Liver (tissue), 9 donors: ENCODE data around the gene TMEM170B. TPM values are rescaled to one million over a fixed set of nuclear protein-coding genes. Genes with fewer than 3 reads are reported as not detected.

ENCODE experiments used
- DNase-seq: peaks from one replicate; pipeline ENCODE4 v3.0.0-alpha.2; 2017; ENCODE audit warnings: low spot score
- H3K27ac ChIP-seq, 2 donors: one replicate each; pipeline ENCODE4 v1.7.0; 2013; ENCODE audit warnings: inconsistent platforms in 2 of 2, low read length in 2 of 2, control low read depth in 1 of 2, low read depth in 1 of 2, mild to moderate bottlenecking in 1 of 2
- H3K27me3 ChIP-seq, 4 donors: one replicate each; pipeline versions ENCODE4 v1.6.1 to v1.7.0; 2013; ENCODE audit warnings: low read length in 3 of 4, inconsistent platforms in 1 of 4, mild to moderate bottlenecking in 1 of 4, moderate library complexity in 1 of 4; ENCODE audit not compliant: control insufficient read depth in 4 of 4, insufficient read depth in 4 of 4
- H3K36me3 ChIP-seq, 4 donors: one replicate each; pipeline versions ENCODE4 v1.6.1 to v1.7.0; 2013; ENCODE audit warnings: low read length in 3 of 4, mild to moderate bottlenecking in 3 of 4, low read depth in 1 of 4, moderate library complexity in 1 of 4; ENCODE audit not compliant: control insufficient read depth in 4 of 4, insufficient read depth in 3 of 4
- H3K4me1 ChIP-seq, 4 donors: one replicate each; pipeline versions ENCODE4 v1.6.1 to v1.7.0; 2013; ENCODE audit warnings: low read length in 3 of 4, mild to moderate bottlenecking in 3 of 4, moderate library complexity in 1 of 4; ENCODE audit not compliant: control insufficient read depth in 4 of 4, insufficient read depth in 4 of 4
- H3K4me3 ChIP-seq, 3 donors: one replicate each; pipeline versions ENCODE4 v1.6.1 to v1.7.0; 2013; ENCODE audit warnings: low read length in 3 of 3, control low read depth in 1 of 3, low read depth in 1 of 3, mild to moderate bottlenecking in 1 of 3
- H3K9ac ChIP-seq, 2 donors: one replicate each; pipeline ENCODE4 v1.7.0; 2013; ENCODE audit warnings: low read length in 2 of 2, mild to moderate bottlenecking in 2 of 2, moderate library complexity in 2 of 2, control low read depth in 1 of 2, low read depth in 1 of 2
- H3K9me3 ChIP-seq, 4 donors: one replicate each; pipeline versions ENCODE4 v1.6.1 to v1.7.0; 2013; ENCODE audit warnings: low read length in 3 of 4; ENCODE audit not compliant: control insufficient read depth in 4 of 4
- ATF3 ChIP-seq: IDR thresholded peaks from 2 replicates; pipeline ENCODE4 v1.6.1; 2016; ENCODE audit warnings: antibody characterized with exemption
- FOXA1 ChIP-seq: IDR thresholded peaks from 2 replicates; pipeline ENCODE4 v1.6.1; 2016; ENCODE audit warnings: antibody characterized with exemption
- GABPA ChIP-seq, 2 donors: IDR thresholded peaks in 1 of 2; conservative IDR thresholded peaks in 1 of 2; 2 replicates each; pipeline ENCODE4 v1.6.1; 2016; ENCODE audit warnings: antibody characterized with exemption in 2 of 2, mild to moderate bottlenecking in 1 of 2, moderate library complexity in 1 of 2
- HNF4G ChIP-seq: IDR thresholded peaks from 2 replicates; pipeline ENCODE4 v1.6.1; 2016; ENCODE audit warnings: antibody characterized with exemption
- JUND ChIP-seq, 2 donors: IDR thresholded peaks; 2 replicates each; pipeline ENCODE4 v1.6.1; 2016; ENCODE audit warnings: antibody characterized with exemption in 2 of 2
- MAX ChIP-seq: IDR thresholded peaks from 2 replicates; pipeline ENCODE4 v1.6.1; 2016; ENCODE audit warnings: antibody characterized with exemption
- RAD21 ChIP-seq, 2 donors: IDR thresholded peaks; 2 replicates each; pipeline ENCODE4 v1.6.1; 2016; ENCODE audit warnings: antibody characterized with exemption in 2 of 2, mild to moderate bottlenecking in 2 of 2
- REST ChIP-seq: IDR thresholded peaks from 2 replicates; pipeline ENCODE4 v1.6.1; 2016; ENCODE audit warnings: antibody characterized with exemption, mild to moderate bottlenecking
- RXRA ChIP-seq, 2 donors: IDR thresholded peaks; 2 replicates each; pipeline ENCODE4 v1.6.1; 2017 to 2018; ENCODE audit warnings: antibody characterized with exemption in 2 of 2, mild to moderate bottlenecking in 1 of 2
- SP1 ChIP-seq: IDR thresholded peaks from 2 replicates; pipeline ENCODE4 v1.6.1; 2018; ENCODE audit warnings: antibody characterized with exemption, mild to moderate bottlenecking
- TAF1 ChIP-seq: conservative IDR thresholded peaks from 2 replicates; pipeline ENCODE4 v1.6.1; 2016; ENCODE audit warnings: antibody characterized with exemption, mild to moderate bottlenecking
- YY1 ChIP-seq: IDR thresholded peaks from 2 replicates; pipeline ENCODE4 v1.6.1; 2016; ENCODE audit warnings: antibody characterized with exemption, mild to moderate bottlenecking
- ZBTB33 ChIP-seq: IDR thresholded peaks from 2 replicates; pipeline ENCODE4 v1.6.1; 2016; ENCODE audit warnings: antibody characterized with exemption
- WGBS: extraction: QIAGEN DNeasy Blood & Tissue Kit; methylation state at CpG from one replicate; pipeline ENCODE4 v1.1.7; 2013; 5-methylcytosine and 5-hydroxymethylcytosine counted together
- polyA plus RNA-seq, 2 donors: library from polyadenylated mRNA; stranded (reverse) in 1 of 2; unstranded in 1 of 2; fragments of 200-250 nt in 1 of 2; fragments of >200 nt in 1 of 2; fragmentation: Nextera tagmentation in 1 of 2; extraction: Ambion mirVana in 1 of 2; gene quantifications; one replicate each; pipeline versions ENCODE4 v1.2.1 to v1.2.3, GENCODE V29; 2013 to 2015
- total RNA-seq, 2 donors: library from RNA; depleted of rRNA; stranded (reverse); fragments of >200 nt; gene quantifications; one replicate each; pipeline ENCODE4 v1.2.3, GENCODE V29; 2014
- donor health status: healthy.
- donor health status: healthy.
- donor health status: healthy.
- donor health status: healthy.
- donor health status: healthy.

Gene TMEM170B
- total and polyA plus RNA-seq, 4 donors = 1.8 to 11.0 (median 6.1) TPM

- no peak for TF ChIP-seq YY1
Observed at GRCh38 chr6:11613336-11613735, 75.8 kb downstream of the TMEM170B start (continued).

- DNase-seq = no peak
- TF ChIP-seq REST = no peak
- no peak for TF ChIP-seq TAF1
- no peak for TF ChIP-seq MAX
- no peak for TF ChIP-seq ZBTB33
- no peak for TF ChIP-seq GABPA (IDR thresholded peaks at IDR 0.05 in 1 of 2, conservative IDR thresholded peaks at IDR 0.05 in 1 of 2)
- no peak for TF ChIP-seq RAD21 (IDR thresholded peaks at IDR 0.05)
- TF ChIP-seq SP1 = no peak
- no peak for TF ChIP-seq FOXA1
- TF ChIP-seq YY1 = no peak
- no peak overlapping the region for H3K4me3 ChIP-seq
- H3K36me3 ChIP-seq = no peaks in the 10 kb centered on the region
- H3K27ac ChIP-seq = no peak overlapping the region
- H3K9me3 ChIP-seq = no peaks in the 10 kb centered on the region
- WGBS = 85% methylated on average over 4 of the region's 4 CpGs
- no peaks in the 10 kb centered on the region for H3K27me3 ChIP-seq
- H3K4me1 ChIP-seq = no peaks in the 10 kb centered on the region
- no peak overlapping the region for H3K9ac ChIP-seq
Observed at GRCh38 chr6:11613858-11614257, 76.3 kb downstream of the TMEM170B start.

GRCh38 chr6:11614534-11615213 lies 77.1 kb downstream of the TMEM170B start:
- Histone ChIP-seq H3K36me3 (no peaks in the 10 kb centered on the region), H3K27me3 (no peaks in the 10 kb centered on the region), H3K9me3 (no peaks in the 10 kb centered on the region), H3K4me1 (no peaks in the 10 kb centered on the region), H3K9ac (no peak overlapping the region), H3K4me3 (no peak overlapping the region), H3K27ac (no peak overlapping the region)
- 95% methylated on average over 10 of the region's 10 CpGs for WGBS
- DNase-seq = no peak
- TF ChIP-seq GABPA (IDR thresholded peaks at IDR 0.05 in 1 of 2, conservative IDR thresholded peaks at IDR 0.05 in 1 of 2) (no peak), JUND (IDR thresholded peaks at IDR 0.05) (no peak), HNF4G (no peak), FOXA1 (no peak), TAF1 (no peak), REST (no peak), ATF3 (no peak), RXRA (IDR thresholded peaks at IDR 0.05) (no peak)
